Mesenchymal stem cell (in vitro differentiated cells and primary cell): ENCODE results near the gene RAPGEFL1.
A peak's percentile ranks its signal among the peaks of the same experiment; 100 is the strongest.
"Not testable (repeated sequence)": the region's sequence is repeated elsewhere in the genome, so short reads cannot be mapped to it uniquely, and the experiment has no call there.

Experiments
- DNase-seq: peaks from one replicate; pipeline ENCODE4 v3.0.0-alpha.2; 2013
- H2AFZ ChIP-seq: one replicate; pipeline ENCODE4 v1.6.1; 2013; ENCODE audit warnings: low read depth, mild to moderate bottlenecking, control low read depth, inconsistent platforms, low read length, moderate library complexity
- H2AK5ac ChIP-seq: 2 replicates; pipeline ENCODE4 v1.6.1; 2013; ENCODE audit warnings: low read length, moderate library complexity, mild to moderate bottlenecking, inconsistent platforms; ENCODE audit not compliant: severe bottlenecking
- H2BK120ac ChIP-seq: one replicate; pipeline ENCODE4 v1.6.1; 2013; ENCODE audit warnings: low read depth, mild to moderate bottlenecking, inconsistent platforms, low read length, moderate library complexity
- H2BK12ac ChIP-seq, 2 experiments: one replicate each; pipeline ENCODE4 v1.6.1; 2013; ENCODE audit warnings: inconsistent platforms in 2 of 2, low read length in 2 of 2, mild to moderate bottlenecking in 2 of 2, moderate library complexity in 2 of 2, control low read depth in 1 of 2
- H2BK15ac ChIP-seq: one replicate; pipeline ENCODE4 v1.6.1; 2013; ENCODE audit warnings: mild to moderate bottlenecking, low read depth, inconsistent platforms; ENCODE audit not compliant: poor library complexity, severe bottlenecking
- H2BK5ac ChIP-seq: 2 replicates; pipeline ENCODE4 v1.6.1; 2013; ENCODE audit warnings: low read depth, mild to moderate bottlenecking, low read length, control low read depth, inconsistent platforms; ENCODE audit not compliant: poor library complexity, severe bottlenecking
- H3K14ac ChIP-seq, 2 experiments: one replicate each; pipeline ENCODE4 v1.6.1; 2013; ENCODE audit warnings: inconsistent platforms in 2 of 2, low read length in 2 of 2, control low read depth in 1 of 2, mild to moderate bottlenecking in 1 of 2, moderate library complexity in 1 of 2
- H3K18ac ChIP-seq, 2 experiments: one replicate each; pipeline ENCODE4 v1.6.1; 2013; ENCODE audit warnings: inconsistent platforms in 2 of 2, low read length in 2 of 2, control low read depth in 1 of 2, low read depth in 1 of 2, mild to moderate bottlenecking in 1 of 2
- H3K23ac ChIP-seq, 2 experiments: one replicate each; pipeline ENCODE4 v1.6.1; 2013; ENCODE audit warnings: inconsistent platforms in 2 of 2, low read length in 2 of 2, mild to moderate bottlenecking in 2 of 2, moderate library complexity in 2 of 2, control low read depth in 1 of 2
- H3K27ac ChIP-seq: 2 replicates; pipeline ENCODE4 v1.5.1; 2013; ENCODE audit warnings: mild to moderate bottlenecking, moderate library complexity, low read length, control low read depth, inconsistent platforms; ENCODE audit not compliant: poor library complexity, severe bottlenecking
- H3K27me3 ChIP-seq, 2 experiments: 2 replicates each; pipeline versions ENCODE4 v1.6.1 to v1.7.0; 2013; ENCODE audit warnings: low read length in 2 of 2, mild to moderate bottlenecking in 2 of 2, moderate library complexity in 2 of 2, control low read depth in 1 of 2, inconsistent platforms in 1 of 2; ENCODE audit not compliant: control insufficient read depth in 1 of 2, insufficient read depth in 1 of 2
- H3K36me3 ChIP-seq, 2 experiments: 2 replicates each; pipeline versions ENCODE4 v1.6.1 to v1.7.0; 2013; ENCODE audit warnings: low read length in 2 of 2, control low read depth in 1 of 2, inconsistent platforms in 1 of 2, low read depth in 1 of 2, mild to moderate bottlenecking in 1 of 2; ENCODE audit not compliant: insufficient read depth in 2 of 2, control insufficient read depth in 1 of 2
- H3K4ac ChIP-seq, 2 experiments: one replicate each; pipeline ENCODE4 v1.6.1; 2013; ENCODE audit warnings: inconsistent platforms in 2 of 2, low read length in 2 of 2, mild to moderate bottlenecking in 2 of 2, moderate library complexity in 2 of 2, control low read depth in 1 of 2, low read depth in 1 of 2
- H3K4me1 ChIP-seq: 2 replicates; pipeline ENCODE4 v1.6.1; 2013; ENCODE audit warnings: low read depth, low read length, control low read depth; ENCODE audit not compliant: control insufficient read depth, insufficient read depth
- H3K4me2 ChIP-seq: 2 replicates; pipeline ENCODE4 v1.6.1; 2013; ENCODE audit warnings: low read length, mild to moderate bottlenecking, inconsistent platforms; ENCODE audit not compliant: poor library complexity, severe bottlenecking
- H3K4me3 ChIP-seq, 2 experiments: 2 replicates each; pipeline versions ENCODE4 v1.5.1 to v1.7.0; 2013; ENCODE audit warnings: low read length in 2 of 2, mild to moderate bottlenecking in 2 of 2, control low read depth in 1 of 2, low read depth in 1 of 2; ENCODE audit not compliant: insufficient read depth in 1 of 2
- H3K79me1 ChIP-seq: replicated peaks from 2 replicates; pipeline ENCODE4 v1.6.1; 2013; ENCODE audit warnings: mild to moderate bottlenecking, control low read depth, low read length, inconsistent platforms; ENCODE audit not compliant: poor library complexity, severe bottlenecking
- H3K9ac ChIP-seq: 2 replicates; pipeline ENCODE4 v1.7.0; 2013; ENCODE audit warnings: mild to moderate bottlenecking, low read length, moderate library complexity
- H3K9me3 ChIP-seq: 2 replicates; pipeline ENCODE4 v1.7.0; 2013; ENCODE audit warnings: mild to moderate bottlenecking, low read length; ENCODE audit not compliant: control insufficient read depth
- H4K8ac ChIP-seq: one replicate; pipeline ENCODE4 v1.6.1; 2013; ENCODE audit warnings: inconsistent platforms, mild to moderate bottlenecking, low read length, moderate library complexity
- H4K91ac ChIP-seq: one replicate; pipeline ENCODE4 v1.6.1; 2013; ENCODE audit warnings: mild to moderate bottlenecking, low read length, inconsistent platforms
- WGBS: methylation state at CpG from one replicate; pipeline ENCODE4 v1.1.7; 2013; ENCODE audit warnings: mixed read lengths; 5-methylcytosine and 5-hydroxymethylcytosine counted together

The RAPGEFL1 gene

GRCh38 chr17:40224718-40225550, 47.7 kb downstream of the RAPGEFL1 start:
- no peaks in the 10 kb centered on the region for H3K9me3 ChIP-seq
- H2AK5ac ChIP-seq = no peak overlapping the region
- no peak overlapping the region for H3K27ac ChIP-seq
- peaks cover 5% of the 10 kb centered on the region for H3K4me1 ChIP-seq
- no peak overlapping the region for H3K14ac ChIP-seq
- H3K36me3 ChIP-seq = peaks cover 7 to 16% of the 10 kb centered on the region in 2 experiments
- H3K4me2 ChIP-seq = no peak overlapping the region
- H3K23ac ChIP-seq = no peak overlapping the region
- no peak overlapping the region for H2BK120ac ChIP-seq
- no peak overlapping the region for H4K91ac ChIP-seq
- H2BK15ac ChIP-seq = no peak overlapping the region
- DNase-seq = no peak
- WGBS = 96% methylated on average over 3 of the region's 5 CpGs
- H2BK5ac ChIP-seq = no peak overlapping the region
- H3K4me3 ChIP-seq = peak overlapping the region in 1 of 2 experiments; percentile 43
- no peak overlapping the region for H3K18ac ChIP-seq
- no peak overlapping the region for H2BK12ac ChIP-seq
- H3K4ac ChIP-seq = no peak overlapping the region
- no peak overlapping the region for H2AFZ ChIP-seq
- no peak overlapping the region for H4K8ac ChIP-seq
- peaks cover 10% of the 10 kb centered on the region for H3K79me1 ChIP-seq
- peak overlapping the region; percentile 65 for H3K9ac ChIP-seq
- no peaks in the 10 kb centered on the region for H3K27me3 ChIP-seq

GRCh38 chr17:40229146-40229545, 51.9 kb downstream of the RAPGEFL1 start:
- not testable (repeated sequence) for H4K8ac ChIP-seq, H3K4me2 ChIP-seq, H3K27me3 ChIP-seq, H2BK5ac ChIP-seq, DNase-seq, H3K4ac ChIP-seq, H2AK5ac ChIP-seq, H4K91ac ChIP-seq, H2BK15ac ChIP-seq, H2BK12ac ChIP-seq, H3K4me1 ChIP-seq, H3K9ac ChIP-seq, H3K14ac ChIP-seq, H3K23ac ChIP-seq, H2AFZ ChIP-seq, H3K9me3 ChIP-seq, H3K18ac ChIP-seq, H3K27ac ChIP-seq, H3K4me3 ChIP-seq, H2BK120ac ChIP-seq
- H3K36me3 ChIP-seq = peaks cover 13 to 30% of the 10 kb centered on the region in 2 experiments
- 96% methylated on average over 9 of the region's 14 CpGs for WGBS
- peaks cover 17% of the 10 kb centered on the region for H3K79me1 ChIP-seq

GRCh38 chr17:40230670-40231069, 53.4 kb downstream of the RAPGEFL1 start:
- H3K4me1 ChIP-seq = no peaks in the 10 kb centered on the region
- no peak overlapping the region for H2BK15ac ChIP-seq
- peaks cover 22 to 36% of the 10 kb centered on the region in 2 experiments for H3K36me3 ChIP-seq
- H3K4ac ChIP-seq = no peak overlapping the region
- H3K4me3 ChIP-seq = no peak overlapping the region
- DNase-seq = no peak
- no peak overlapping the region for H3K23ac ChIP-seq
- no peaks in the 10 kb centered on the region for H3K9me3 ChIP-seq
- no peak overlapping the region for H2BK5ac ChIP-seq
- no peaks in the 10 kb centered on the region for H3K27me3 ChIP-seq
- 100% methylated on average over 1 of the region's 3 CpGs for WGBS
- no peak overlapping the region for H3K9ac ChIP-seq
- H2BK120ac ChIP-seq = no peak overlapping the region
- H3K27ac ChIP-seq = no peak overlapping the region
- H3K4me2 ChIP-seq = no peak overlapping the region
- no peak overlapping the region for H4K8ac ChIP-seq
- no peak overlapping the region for H2BK12ac ChIP-seq
- no peak overlapping the region for H3K18ac ChIP-seq
- H3K79me1 ChIP-seq = peaks cover 16% of the 10 kb centered on the region
- H3K14ac ChIP-seq = no peak overlapping the region
- H2AK5ac ChIP-seq = no peak overlapping the region
- H4K91ac ChIP-seq = no peak overlapping the region
- H2AFZ ChIP-seq = no peak overlapping the region

GRCh38 chr17:40231928-40232327, 54.7 kb downstream of the RAPGEFL1 start:
- not testable (repeated sequence) for H3K23ac ChIP-seq, H2BK15ac ChIP-seq, H3K27me3 ChIP-seq, H2AFZ ChIP-seq, H2AK5ac ChIP-seq, H3K14ac ChIP-seq, H2BK5ac ChIP-seq, H2BK12ac ChIP-seq, H4K8ac ChIP-seq, H3K27ac ChIP-seq, DNase-seq, H3K18ac ChIP-seq, H3K4me2 ChIP-seq, H3K4me1 ChIP-seq, H3K9me3 ChIP-seq, H3K4me3 ChIP-seq, H2BK120ac ChIP-seq, H3K4ac ChIP-seq, H3K9ac ChIP-seq, H4K91ac ChIP-seq
- H3K36me3 ChIP-seq = peaks cover 29 to 36% of the 10 kb centered on the region in 2 experiments
- peaks cover 20% of the 10 kb centered on the region for H3K79me1 ChIP-seq
- 94% methylated on average over 4 of the region's 4 CpGs for WGBS
